HG02938 (cell line): ENCODE results near the gene SRP14.
"Not testable (repeated sequence)": the region's sequence is repeated elsewhere in the genome, so short reads cannot be mapped to it uniquely, and the experiment has no call there.

Source experiments
- ATAC-seq: cut with Tn5 transposase; IDR thresholded peaks from one replicate; pipeline ENCODE4 v1.9.1; 2021; ENCODE audit warnings: mild to moderate bottlenecking, moderate library complexity; ENCODE audit not compliant: unreplicated experiment

SRP14 gene

DNA sequence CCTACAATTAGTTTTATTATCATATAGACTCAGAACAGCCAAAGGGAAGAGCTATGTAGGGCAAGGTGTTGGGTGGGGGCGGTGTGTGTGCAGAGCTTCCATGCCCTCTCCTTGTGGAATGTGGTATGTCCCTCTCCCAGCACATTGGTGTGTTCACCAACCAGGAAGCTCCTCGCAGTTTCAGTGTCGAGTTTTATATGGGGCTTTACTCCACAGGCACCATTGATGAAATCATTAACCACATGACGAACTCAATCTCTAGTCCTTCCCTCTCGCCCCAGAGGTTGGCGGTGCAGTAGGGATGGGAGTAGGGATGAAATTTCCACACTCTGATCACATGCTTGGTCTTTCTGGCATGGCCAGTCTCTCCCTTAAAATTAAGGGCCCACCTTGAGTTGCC lies 13.6 kb upstream of the SRP14 start:
- ATAC-seq, result no peak

DNA sequence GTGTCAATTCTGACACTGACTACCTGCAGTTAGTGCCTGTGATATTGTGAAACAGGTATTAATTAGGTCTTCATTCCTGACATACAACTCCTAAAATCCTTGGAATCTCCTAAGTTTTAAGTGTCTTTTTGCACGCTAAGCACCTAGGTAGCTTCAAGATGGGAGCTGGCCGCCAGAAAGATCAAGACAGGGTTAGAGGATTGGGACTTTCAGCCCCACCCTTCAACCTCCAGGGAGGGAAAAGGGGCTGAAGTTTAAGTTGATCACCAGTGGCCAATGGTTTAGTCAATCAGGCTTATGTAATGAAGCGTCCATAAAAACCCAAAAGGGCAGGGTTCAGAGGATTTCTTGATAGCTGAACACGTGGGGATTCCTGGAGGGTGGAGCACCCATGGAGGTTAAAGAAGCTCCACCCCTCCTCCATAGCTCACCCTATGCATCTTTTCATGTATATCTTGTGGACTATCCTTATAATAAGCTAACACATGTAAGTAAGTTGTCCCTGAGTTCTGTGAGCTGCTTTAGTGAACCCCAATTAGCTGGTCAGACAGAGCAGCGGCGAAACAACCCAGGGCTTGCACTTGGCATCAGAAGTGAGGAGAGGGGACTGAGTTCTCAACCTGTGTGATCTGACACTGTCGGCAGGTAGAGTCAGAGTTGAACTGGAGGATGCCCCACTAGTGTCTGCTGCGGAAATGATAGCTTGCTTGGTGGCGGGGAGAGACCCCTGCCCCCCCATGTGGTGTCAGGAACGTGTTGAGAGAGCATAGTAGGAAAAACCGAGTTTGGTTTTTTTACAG lies 12.8 kb upstream of the SRP14 start:
- ATAC-seq, result no peak

DNA sequence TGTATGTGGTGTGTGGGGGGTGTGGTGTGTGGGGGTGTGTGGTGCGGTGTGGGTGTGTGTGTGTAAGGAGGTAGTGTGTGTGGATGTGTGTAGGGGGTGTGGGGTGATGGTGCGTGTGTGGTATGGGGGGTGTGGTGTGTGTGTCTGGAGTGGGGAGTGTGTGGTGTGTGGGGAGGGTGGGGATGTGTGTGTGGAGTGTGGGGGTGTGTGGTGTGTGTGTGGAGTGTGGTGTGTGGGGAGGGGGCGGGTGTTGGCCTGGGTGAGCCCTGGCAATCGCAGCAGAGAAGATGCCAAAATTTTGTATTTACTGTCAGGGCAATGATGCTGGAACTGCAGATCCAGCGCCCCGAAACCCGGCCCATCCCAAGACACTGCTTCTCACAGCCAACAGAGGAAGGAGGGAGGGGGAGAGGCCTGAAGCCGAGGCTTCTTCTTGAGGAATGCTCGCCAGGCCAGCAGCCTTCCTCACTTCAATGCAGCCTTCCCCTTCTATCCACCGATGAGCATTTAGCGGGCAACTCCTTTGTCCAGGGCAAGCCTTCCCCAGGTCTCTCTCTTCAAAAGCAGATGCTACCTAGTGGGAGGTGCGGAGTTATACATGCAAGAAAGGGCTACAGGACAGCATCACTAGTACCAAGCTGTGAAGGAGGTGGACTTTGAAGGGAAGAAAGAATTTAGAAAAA lies 11.9 kb upstream of the SRP14 start:
- no peak for ATAC-seq

DNA sequence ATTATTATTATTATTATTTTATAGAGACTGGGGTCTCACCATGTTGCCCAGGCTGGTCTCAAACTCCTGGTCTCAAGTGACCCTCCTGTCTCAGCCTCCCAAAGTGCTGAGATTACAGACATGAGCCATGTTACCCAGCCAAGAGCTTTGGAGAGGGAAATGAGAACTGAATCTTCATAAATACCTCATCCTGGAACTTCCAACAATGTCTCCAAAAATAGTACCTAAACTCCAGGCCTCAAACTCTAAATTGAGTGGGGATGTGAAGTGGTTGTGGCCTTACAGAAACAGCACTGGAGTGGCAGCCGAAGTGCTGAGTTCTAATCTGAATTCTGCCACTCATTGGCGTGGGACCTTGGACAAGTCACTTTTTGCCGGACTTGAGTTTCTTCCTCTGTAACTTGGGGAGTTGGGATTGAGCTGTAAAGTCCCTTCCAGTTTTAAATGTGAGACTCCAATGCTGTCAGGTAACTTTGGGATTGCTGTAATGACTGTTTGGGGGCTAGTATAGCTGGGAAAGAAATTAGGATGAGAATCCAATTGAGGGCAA lies 10.0 kb upstream of the SRP14 start:
- no peak for ATAC-seq

DNA sequence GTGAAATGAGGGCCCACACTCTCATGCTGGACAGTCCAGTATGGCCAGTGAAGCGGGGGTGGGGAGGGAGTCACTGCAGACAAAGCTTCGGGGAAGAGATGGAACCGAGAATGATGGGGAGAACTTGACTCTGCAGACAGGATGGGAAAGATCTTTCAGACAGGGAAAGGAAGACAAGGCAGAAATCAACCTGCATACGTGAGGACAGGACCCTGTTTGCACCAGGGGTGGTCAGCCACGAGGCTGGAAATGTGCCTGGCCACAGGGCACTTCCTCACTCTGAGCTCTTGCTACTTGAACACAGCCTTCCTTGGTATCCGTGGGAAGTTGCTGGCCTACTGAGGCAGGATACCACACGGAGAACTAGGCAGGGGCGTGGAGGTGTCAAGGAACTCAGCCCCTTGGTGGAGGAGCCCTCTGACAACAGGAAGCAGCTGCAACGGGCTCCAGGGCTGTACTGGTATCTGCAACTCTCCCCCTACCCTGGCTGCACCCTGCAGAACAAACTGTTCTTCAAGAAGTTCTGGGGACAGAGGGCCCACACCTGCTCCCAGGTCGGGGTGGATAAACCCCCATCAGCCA lies 9.3 kb upstream of the SRP14 start:
- ATAC-seq, result no peak

DNA sequence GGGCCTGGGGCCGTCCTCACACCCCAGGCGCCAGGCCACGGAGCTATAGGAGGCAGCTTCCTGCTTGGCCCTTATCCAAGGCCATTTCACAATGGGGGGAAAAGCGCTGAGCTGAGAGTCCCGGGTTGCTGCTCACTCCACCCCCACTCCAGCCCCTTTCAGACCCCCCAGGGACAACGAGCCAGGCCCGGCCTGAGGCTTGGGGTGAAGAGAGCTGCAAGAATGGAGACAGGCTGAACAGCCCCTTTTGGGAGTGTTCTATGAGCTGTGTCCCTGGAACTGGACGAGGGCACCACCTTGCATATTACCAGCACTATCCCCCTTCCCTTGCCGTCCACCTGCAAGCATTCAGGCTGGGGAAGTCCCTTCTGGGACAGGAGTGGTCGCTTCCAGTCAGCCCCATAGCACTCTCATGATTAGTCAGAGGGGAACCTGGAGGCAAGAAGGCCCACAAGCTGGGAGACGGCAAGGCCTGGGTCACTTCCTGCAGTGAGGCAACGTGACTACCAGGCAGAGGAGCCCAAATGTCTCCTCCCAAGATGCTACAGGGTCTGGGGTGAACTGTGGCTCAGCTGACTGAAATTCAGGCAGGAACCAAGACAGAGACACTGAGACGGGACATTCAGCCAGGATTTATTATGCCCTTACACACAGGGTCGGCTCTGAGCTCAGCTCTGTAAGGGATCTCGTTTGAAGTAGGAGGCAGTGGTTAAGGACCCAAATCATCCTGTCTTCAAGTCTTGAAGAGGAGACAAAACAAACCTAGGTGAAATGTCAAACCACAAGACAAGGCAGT lies 8.6 kb upstream of the SRP14 start:
- no peak for ATAC-seq

DNA sequence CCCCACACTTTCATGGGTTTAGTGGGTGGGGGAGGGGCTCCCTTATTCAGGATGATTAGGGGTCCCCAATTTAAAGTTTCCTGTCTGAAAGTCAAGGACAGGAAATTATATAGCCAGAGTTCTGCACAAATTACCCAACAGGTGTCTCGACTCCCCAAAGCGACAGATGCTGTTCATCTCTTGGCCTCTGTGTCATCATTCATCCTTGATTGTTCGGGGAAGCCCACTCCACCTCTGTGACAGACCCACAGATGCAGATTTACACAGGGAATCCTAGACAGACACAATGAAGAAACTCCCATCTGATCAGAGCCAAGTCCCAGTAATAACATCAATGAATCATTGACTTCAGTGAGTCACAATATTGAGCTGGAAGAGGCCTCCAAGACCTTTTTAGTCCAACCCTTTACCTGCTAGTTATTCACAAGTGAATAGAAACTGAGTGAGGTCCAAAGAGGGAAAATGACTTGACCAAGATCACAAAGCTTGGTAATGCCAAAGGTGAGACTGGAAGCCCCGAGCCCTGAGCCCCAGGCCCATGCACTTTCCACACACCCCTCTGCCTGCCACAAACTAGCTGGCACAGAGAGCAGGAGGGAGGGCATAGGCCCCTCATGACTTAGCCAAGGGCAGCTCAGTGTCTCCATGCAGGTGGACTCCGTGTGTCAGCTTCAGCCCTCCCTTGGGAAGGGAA lies 7.9 kb upstream of the SRP14 start:
- ATAC-seq, result no peak

DNA sequence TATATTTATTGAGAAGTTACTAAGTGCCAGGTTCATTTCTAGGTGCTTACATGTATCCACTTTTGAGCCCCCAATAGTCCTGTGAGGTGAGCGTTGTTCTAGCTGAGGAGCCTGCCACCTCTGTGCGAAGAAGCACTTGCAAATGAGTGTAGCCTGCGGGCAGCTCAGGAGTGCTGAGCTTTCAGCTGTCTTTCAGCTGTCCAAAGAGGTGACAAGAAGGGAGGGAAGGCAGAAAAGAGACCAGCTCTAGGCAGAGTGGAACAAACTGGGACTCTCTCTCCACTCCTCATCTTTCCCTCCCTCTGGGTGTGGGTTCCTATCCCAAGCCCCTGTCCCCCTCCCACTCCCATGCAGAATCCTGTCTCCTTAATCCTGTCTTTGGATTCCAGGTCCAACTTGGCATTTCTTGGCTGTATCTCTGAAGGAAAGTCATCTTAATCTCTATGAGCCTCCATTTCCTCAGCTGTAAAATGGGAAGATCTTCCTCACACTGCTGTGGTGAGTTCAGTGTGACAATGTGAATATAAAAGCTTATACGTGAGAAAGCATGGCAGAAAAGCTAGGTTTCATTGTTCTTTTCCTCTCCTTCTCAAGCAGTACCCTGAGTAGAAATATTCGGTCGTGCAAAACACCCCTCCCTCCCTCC lies 6.7 kb upstream of the SRP14 start:
- ATAC-seq, result no peak

DNA sequence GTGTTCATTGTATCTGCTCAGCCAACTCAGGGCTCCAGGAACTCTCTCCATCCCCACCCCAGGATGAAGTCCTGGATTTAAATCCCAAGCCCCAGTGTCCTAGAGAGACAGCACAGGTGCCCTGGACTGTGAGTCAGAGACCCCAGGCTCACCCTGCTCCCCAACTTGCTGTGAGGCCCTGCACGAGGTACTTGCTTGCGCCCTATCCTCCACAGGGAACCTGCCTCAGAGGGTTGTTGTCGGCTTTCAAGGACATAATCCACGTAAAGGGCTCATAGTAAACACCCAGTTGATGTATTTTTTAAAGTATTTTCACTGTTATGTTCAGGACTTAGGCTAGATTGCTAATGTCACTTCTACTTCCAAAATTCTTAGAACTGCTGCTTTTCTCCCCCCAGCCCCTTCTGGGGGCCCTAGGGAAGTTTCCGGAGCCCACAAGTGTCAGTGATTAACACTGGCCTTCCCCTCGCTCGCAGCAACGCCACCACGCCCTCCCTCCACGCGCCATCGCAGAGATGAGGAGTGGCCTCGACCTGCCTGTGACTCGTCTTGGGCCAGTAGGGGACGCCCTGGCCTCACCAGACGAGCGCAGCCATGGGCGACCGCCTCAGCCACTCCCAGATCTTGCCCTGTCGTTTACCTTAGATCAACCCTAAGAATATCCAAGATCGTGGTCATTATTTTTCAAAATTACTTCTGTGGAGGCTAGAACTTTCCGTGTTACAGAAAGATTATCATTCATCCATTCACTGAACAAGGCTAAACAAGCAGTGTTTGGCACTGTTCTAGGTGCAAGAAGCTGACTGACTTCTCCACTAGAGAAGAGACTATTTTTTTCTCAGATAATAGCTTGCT lies 6.0 kb upstream of the SRP14 start:
- ATAC-seq, result peak; percentile 69

DNA sequence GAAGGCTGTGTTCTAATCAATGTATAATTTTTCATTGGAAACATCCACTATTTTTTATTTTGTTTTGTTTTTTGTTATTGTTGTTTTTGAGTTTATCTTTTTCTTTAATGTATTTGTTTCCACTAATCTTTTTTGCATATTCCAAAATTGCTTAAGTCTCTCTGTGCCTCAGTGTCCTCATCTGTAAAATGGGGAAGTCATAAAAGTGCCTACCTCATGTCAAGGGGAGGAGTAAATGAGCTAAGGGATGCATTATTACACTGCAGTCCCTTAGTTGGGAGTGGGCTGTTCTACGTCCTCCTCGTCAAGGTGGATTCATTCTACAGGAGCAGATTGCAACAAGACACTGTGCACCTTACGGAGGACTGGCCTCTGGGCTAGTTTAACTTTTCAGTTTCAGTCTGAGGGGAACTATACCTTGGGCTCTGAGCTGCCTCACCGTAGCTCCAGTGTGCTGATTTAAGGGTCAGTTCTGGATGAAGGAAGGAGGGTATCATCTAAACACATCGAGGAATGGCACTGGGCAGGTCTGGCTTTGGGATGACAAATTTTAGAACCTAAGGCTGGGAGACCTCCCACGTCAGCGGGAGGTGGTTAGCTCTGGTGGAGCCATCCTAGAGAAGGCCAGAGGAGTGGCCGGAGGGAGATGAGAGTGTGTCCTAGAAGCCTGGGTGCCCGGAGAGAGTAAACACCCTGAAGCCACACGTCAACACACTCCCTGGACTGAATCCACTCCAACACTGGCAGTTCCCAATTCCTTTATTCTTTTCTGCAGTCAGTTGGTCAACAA lies 5.1 kb upstream of the SRP14 start:
- ATAC-seq, result no peak

DNA sequence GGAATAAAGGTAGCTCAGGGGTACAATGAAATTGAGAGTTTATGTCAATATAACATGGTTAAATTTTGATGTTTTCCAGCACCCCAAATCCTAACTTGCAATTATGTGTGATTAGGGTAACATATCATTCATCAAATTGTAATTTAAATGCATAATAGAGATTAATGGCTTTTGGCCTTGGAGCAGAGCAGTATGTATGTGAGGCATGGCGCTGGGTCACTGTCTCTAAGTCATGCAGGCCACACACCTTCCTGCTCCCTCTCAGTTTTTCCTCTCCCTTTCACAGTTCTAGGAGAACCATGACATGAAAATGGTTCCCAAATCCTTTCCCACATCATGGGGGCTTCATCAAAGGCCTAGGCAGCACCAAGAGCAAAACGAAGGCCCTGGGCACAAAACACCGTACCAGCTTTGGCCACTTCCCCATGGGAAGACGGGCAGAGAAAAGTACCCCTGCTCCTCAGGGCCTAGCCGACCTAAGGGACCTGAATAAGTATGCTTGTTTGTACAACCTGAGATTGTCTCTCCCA lies 3.9 kb upstream of the SRP14 start:
- ATAC-seq, result no peak

DNA sequence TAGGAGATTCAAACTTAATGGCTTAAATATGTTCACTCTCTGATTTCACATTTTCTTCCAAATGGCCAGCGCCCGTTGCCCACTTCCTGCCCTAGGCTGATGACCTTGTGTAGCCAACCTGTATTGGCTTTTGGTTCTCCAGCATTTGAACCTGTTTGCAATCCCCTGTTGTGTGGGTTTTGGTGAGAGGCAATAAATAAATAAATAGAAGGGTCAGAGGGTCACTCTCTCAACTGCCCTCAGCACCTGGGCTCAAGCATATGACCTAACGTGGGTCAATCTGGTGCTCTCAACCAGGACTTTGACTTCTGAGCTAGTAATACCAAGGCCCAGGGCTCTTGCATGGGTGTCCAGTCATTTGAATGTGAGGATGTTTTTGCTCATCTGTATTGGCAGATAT lies 1.8 kb upstream of the SRP14 start:
- no peak for ATAC-seq

DNA sequence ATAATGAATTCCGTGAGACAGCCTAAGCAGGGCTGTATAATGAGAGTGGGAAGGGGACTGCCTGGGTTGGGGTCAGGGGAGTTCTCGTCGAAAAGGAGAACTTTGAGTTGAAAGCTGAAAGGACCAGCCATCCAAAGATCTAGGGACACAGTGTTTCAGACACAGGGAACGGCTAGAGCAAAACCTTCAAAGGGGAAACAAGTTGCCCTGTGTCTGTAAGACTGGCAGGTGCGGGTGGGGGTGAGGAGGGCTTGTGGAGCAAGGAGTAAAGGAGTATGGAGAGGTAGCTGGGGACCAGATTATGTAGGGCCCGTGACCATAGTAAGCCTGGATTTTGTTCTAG lies 1.3 kb upstream of the SRP14 start:
- ATAC-seq, result no peak

DNA sequence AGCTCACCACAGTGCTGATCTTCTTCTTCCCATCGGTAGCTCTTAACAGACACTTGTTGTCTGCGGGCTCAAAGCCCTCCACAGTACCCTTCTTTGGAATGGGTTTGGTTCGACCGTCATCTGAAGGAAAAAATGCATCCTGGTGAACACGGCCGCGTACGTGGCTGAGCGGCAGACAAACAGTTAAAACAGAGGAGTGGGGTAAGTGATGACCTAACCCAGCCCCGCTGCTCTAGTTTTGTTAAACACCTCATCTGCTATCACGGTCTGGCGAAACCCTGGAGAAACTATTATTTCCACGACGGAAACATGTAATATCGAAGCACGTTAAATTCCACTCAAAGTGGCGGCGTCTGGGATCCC lies 725 bp downstream of the SRP14 start:
- no peak for ATAC-seq

DNA sequence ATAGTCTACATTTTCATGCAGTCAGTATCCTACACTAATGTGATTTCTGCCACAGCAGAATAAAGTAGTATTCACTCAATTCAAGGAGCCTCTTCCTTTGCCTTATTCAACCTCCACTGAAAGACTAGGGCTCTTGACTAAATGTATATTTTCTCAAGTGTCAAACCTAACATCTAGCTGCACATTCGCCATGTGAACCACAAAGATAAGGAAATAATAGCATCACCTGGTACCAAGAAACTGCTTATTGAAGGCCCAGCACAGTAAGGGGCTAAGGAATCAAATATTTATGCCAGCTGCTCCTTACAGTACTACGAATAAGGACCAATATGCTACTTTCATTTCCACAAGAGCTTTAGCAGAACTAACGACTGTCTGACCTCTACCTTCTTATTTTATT lies 1.3 kb downstream of the SRP14 start:
- no peak for ATAC-seq

DNA sequence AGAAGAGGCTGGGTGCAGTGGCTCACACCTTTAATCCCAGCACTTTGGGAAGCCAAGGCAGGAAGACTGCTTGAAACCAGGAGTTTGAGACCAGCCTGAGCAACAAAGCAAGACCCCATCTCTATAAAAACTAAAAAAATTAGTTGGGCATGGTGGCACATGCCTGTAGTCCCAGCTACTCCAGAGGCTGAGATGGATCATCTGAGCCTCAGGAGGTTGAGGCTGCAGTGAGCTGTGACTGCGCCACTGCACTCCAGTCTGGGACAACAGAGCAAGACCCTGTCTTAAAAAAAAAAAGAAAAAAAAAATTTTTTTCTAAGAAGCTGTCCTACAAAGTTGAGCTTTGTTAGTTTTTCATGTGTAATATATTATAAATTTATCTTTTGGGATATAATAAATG lies 3.8 kb downstream of the SRP14 start:
- ATAC-seq, result not testable (repeated sequence)

DNA sequence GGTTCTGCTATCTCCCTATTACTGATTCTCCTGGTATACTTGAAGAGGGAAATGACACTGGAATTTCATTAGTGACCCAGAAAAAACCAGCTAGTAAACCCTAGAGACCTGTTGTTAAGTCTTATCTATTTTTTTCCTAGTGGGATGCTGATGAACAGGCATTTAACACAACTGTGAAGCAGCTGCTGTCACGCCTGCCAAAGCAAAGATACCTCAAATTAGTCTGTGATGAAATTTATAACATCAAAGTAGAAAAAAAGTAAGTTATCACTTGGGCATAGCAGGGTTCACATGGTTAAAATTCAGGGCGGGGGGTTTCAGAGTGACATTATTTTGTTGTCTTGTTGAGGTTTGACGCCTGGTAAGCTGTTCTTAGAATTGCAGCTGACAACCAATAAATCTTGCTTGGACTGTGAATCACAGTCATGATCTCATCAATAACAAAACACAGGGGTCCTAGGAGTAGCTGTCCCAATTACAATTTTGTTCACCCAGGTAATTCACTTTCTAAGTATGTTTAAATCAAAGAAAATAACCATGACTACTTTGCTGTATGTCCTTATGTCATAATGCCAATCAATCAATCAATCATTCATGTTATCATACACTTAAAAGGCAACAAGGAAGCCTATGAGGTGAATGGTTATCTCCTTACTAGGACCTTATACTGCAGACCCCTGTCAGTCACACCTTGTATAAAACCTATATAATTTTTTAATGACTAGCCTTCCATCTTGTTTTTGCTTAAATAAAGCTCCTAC lies 4.6 kb downstream of the SRP14 start:
- ATAC-seq, result no peak
